Neuronal stem cell (in vitro differentiated cells): ENCODE data around the gene EXT2.

Source experiments
- DNase-seq: peaks from one replicate; pipeline ENCODE4 v3.0.0-alpha.2; 2013; ENCODE audit warnings: low spot score
- H2AFZ ChIP-seq: one replicate; pipeline ENCODE4 v1.6.1; 2013; ENCODE audit warnings: mild to moderate bottlenecking, low read length, inconsistent platforms
- H2AK5ac ChIP-seq: 2 replicates; pipeline ENCODE4 v1.6.1; 2013; ENCODE audit warnings: low read depth, mild to moderate bottlenecking, inconsistent platforms, low read length, moderate library complexity, mixed read lengths
- H2BK120ac ChIP-seq: 2 replicates; pipeline ENCODE4 v1.6.1; 2013; ENCODE audit warnings: low read depth, mild to moderate bottlenecking, inconsistent platforms, low read length, moderate library complexity, mixed read lengths
- H2BK12ac ChIP-seq: one replicate; pipeline ENCODE4 v1.6.1; 2013; ENCODE audit warnings: low read length, inconsistent platforms
- H2BK15ac ChIP-seq: 2 replicates; pipeline ENCODE4 v1.6.1; 2013; ENCODE audit warnings: mild to moderate bottlenecking, low read length, inconsistent platforms, mixed read lengths
- H2BK5ac ChIP-seq: one replicate; pipeline ENCODE4 v1.6.1; 2013; ENCODE audit warnings: inconsistent platforms, mild to moderate bottlenecking, low read length, moderate library complexity
- H3K14ac ChIP-seq: one replicate; pipeline ENCODE4 v1.6.1; 2013; ENCODE audit warnings: low read length, inconsistent platforms
- H3K18ac ChIP-seq: 2 replicates; pipeline ENCODE4 v1.6.1; 2013; ENCODE audit warnings: low read length, inconsistent platforms
- H3K23ac ChIP-seq: 2 replicates; pipeline ENCODE4 v1.6.1; 2013; ENCODE audit warnings: low read depth, mild to moderate bottlenecking, mixed read lengths, low read length, inconsistent platforms; ENCODE audit not compliant: poor library complexity
- H3K27ac ChIP-seq: replicated peaks from 3 replicates; pipeline ENCODE4 v1.5.1; 2013; ENCODE audit warnings: low read length, inconsistent platforms
- H3K27me3 ChIP-seq, 3 experiments: 2 replicates each; pipeline ENCODE4 v1.6.1; 2013; ENCODE audit warnings: low read length in 3 of 3, mild to moderate bottlenecking in 2 of 3, inconsistent platforms in 1 of 3, low read depth in 1 of 3, mixed read lengths in 1 of 3, moderate library complexity in 1 of 3; ENCODE audit not compliant: control insufficient read depth in 3 of 3, insufficient read depth in 3 of 3
- H3K36me3 ChIP-seq, 2 donors: replicated peaks in 1 of 2; 2 replicates each; pipeline ENCODE4 v1.6.1; 2013; ENCODE audit warnings: low read length in 2 of 2; ENCODE audit not compliant: control insufficient read depth in 2 of 2, insufficient read depth in 2 of 2
- H3K4ac ChIP-seq: 2 replicates; pipeline ENCODE4 v1.6.1; 2013; ENCODE audit warnings: inconsistent platforms, mild to moderate bottlenecking, low read length, moderate library complexity
- H3K4me1 ChIP-seq, 2 donors: 1 replicate in 1 of 2; 2 replicates in 1 of 2; pipeline ENCODE4 v1.6.1; 2013; ENCODE audit warnings: low read length in 2 of 2, low read depth in 1 of 2; ENCODE audit not compliant: control insufficient read depth in 2 of 2, insufficient read depth in 1 of 2
- H3K4me2 ChIP-seq: one replicate; pipeline ENCODE4 v1.6.1; 2013; ENCODE audit warnings: mild to moderate bottlenecking, low read length, inconsistent platforms; ENCODE audit not compliant: insufficient read depth, poor library complexity, severe bottlenecking
- H3K4me3 ChIP-seq, 2 donors: 2 replicates each; pipeline ENCODE4 v1.5.1; 2013; ENCODE audit warnings: low read length in 2 of 2, mild to moderate bottlenecking in 2 of 2, inconsistent platforms in 1 of 2, moderate library complexity in 1 of 2
- H3K79me1 ChIP-seq: one replicate; pipeline ENCODE4 v1.6.1; 2013; ENCODE audit warnings: low read depth, mild to moderate bottlenecking, inconsistent platforms, low read length, moderate library complexity
- H3K9ac ChIP-seq: one replicate; pipeline ENCODE4 v1.6.1; 2013; ENCODE audit warnings: mild to moderate bottlenecking, low read depth, low read length, inconsistent platforms; ENCODE audit not compliant: poor library complexity
- H3K9me3 ChIP-seq, 2 donors: replicated peaks in 1 of 2; 2 replicates each; pipeline versions ENCODE3 to v1.6.1; 2013; ENCODE audit warnings: low read length in 2 of 2, mild to moderate bottlenecking in 2 of 2, inconsistent platforms in 1 of 2, low read depth in 1 of 2, mixed read lengths in 1 of 2, moderate library complexity in 1 of 2; ENCODE audit not compliant: control insufficient read depth in 2 of 2, insufficient read depth in 1 of 2
- H4K8ac ChIP-seq: one replicate; pipeline ENCODE4 v1.6.1; 2013; ENCODE audit warnings: low read depth, mild to moderate bottlenecking, inconsistent platforms, low read length, moderate library complexity
- H4K91ac ChIP-seq: one replicate; pipeline ENCODE4 v1.6.1; 2013; ENCODE audit warnings: low read length, low read depth, mild to moderate bottlenecking, inconsistent platforms; ENCODE audit not compliant: poor library complexity
- WGBS, 2 donors: extraction: QIAGEN DNeasy Blood & Tissue Kit; methylation state at CpG; one replicate each; pipeline ENCODE4 v1.1.7; 2013; ENCODE audit warnings: missing lambda C conversion rate in 2 of 2, mixed read lengths in 1 of 2; ENCODE audit not compliant: insufficient read length in 2 of 2, insufficient replicate concordance in 1 of 2; ENCODE audit errors: extremely low coverage in 2 of 2; 5-methylcytosine and 5-hydroxymethylcytosine counted together

Gene EXT2

GRCh38 chr11:44177905-44178304, 82.4 kb downstream of the EXT2 start:
- Histone ChIP-seq H4K8ac (no peak overlapping the region), H3K4me2 (no peak overlapping the region), H3K4ac (no peak overlapping the region), H2BK5ac (no peak overlapping the region), H3K4me3 (no peak overlapping the region), H4K91ac (no peak overlapping the region), H3K79me1 (no peaks in the 10 kb centered on the region), H3K18ac (no peak overlapping the region), H3K27ac (no peak overlapping the region), H3K9ac (no peak overlapping the region), H3K14ac (no peak overlapping the region), H2AK5ac (no peak overlapping the region), H3K23ac (no peak overlapping the region), H2BK15ac (no peak overlapping the region), H3K9me3 (no peaks in the 10 kb centered on the region), H2BK12ac (no peak overlapping the region), H3K36me3 (peaks cover 0 to 2% of the 10 kb centered on the region in 2 donors), H3K27me3 (no peaks in the 10 kb centered on the region), H2AFZ (no peak overlapping the region), H2BK120ac (no peak overlapping the region), H3K4me1 (peaks cover 7 to 9% of the 10 kb centered on the region in 2 donors)
- WGBS, 2 donors = no CpG with 5 or more reads among the region's 1 CpG
- DNase-seq = no peak

DNA sequence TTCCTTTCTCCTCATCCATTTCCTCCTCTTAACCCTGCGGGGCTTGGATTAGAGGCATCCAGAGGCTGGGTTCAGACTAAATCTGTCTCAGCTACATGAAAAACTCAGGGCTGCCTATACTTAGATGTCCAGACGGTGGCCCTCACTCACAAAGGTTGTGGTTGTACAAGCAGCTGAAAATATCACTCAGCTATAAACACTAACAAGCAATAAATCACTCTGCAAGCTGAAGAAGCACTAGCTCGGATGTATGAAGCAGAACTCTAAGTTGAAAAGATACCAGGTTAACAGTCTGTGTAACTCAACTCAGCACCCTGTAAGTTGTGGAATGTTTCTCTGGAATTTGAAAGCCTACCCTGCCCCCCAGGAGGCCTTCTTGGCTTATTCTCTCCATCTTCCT, 82.9 kb downstream of the EXT2 start:
- Histone ChIP-seq H2BK15ac (no peak overlapping the region), H4K8ac (no peak overlapping the region), H4K91ac (no peak overlapping the region), H2BK120ac (no peak overlapping the region), H3K18ac (no peak overlapping the region), H3K14ac (no peak overlapping the region), H3K23ac (no peak overlapping the region), H3K79me1 (no peaks in the 10 kb centered on the region), H3K4me3 (no peak overlapping the region), H3K4ac (no peak overlapping the region), H3K27me3 (no peaks in the 10 kb centered on the region), H2AK5ac (no peak overlapping the region), H3K4me2 (no peak overlapping the region), H3K9me3 (no peaks in the 10 kb centered on the region), H2AFZ (no peak overlapping the region), H3K27ac (no peak overlapping the region), H3K9ac (no peak overlapping the region), H2BK12ac (no peak overlapping the region), H3K36me3 (peaks cover 0 to 2% of the 10 kb centered on the region in 2 donors), H3K4me1 (peaks cover 7 to 9% of the 10 kb centered on the region in 2 donors), H2BK5ac (no peak overlapping the region)
- no peak for DNase-seq
- whole genome bisulfite sequencing, 2 donors = no CpG with 5 or more reads among the region's 3 CpGs

GRCh38 chr11:44179173-44179572, 83.7 kb downstream of the EXT2 start:
- Histone ChIP-seq H3K4me1 (peaks cover 7 to 9% of the 10 kb centered on the region in 2 donors), H3K79me1 (no peaks in the 10 kb centered on the region), H3K4me2 (no peak overlapping the region), H4K91ac (no peak overlapping the region), H3K9me3 (no peaks in the 10 kb centered on the region), H2BK5ac (no peak overlapping the region), H3K18ac (no peak overlapping the region), H3K27ac (no peak overlapping the region), H3K36me3 (peaks cover 0 to 2% of the 10 kb centered on the region in 2 donors), H2AK5ac (no peak overlapping the region), H2BK12ac (no peak overlapping the region), H2BK120ac (no peak overlapping the region), H3K4ac (no peak overlapping the region), H3K4me3 (no peak overlapping the region), H4K8ac (no peak overlapping the region), H2BK15ac (no peak overlapping the region), H3K27me3 (no peaks in the 10 kb centered on the region), H3K23ac (no peak overlapping the region), H3K9ac (no peak overlapping the region), H2AFZ (no peak overlapping the region), H3K14ac (no peak overlapping the region)
- no peak for DNase-seq
- no CpG with 5 or more reads among the region's 4 CpGs for WGBS, 2 donors

GRCh38 chr11:44180107-44180506, 84.6 kb downstream of the EXT2 start:
- H2AK5ac ChIP-seq = no peak overlapping the region
- no peak overlapping the region for H3K18ac ChIP-seq
- no peaks in the 10 kb centered on the region for H3K79me1 ChIP-seq
- no peak overlapping the region for H4K91ac ChIP-seq
- no peak for DNase-seq
- H2BK5ac ChIP-seq = no peak overlapping the region
- H3K9me3 ChIP-seq = no peaks in the 10 kb centered on the region
- H2BK15ac ChIP-seq = no peak overlapping the region
- no peak overlapping the region for H2AFZ ChIP-seq
- no peaks in the 10 kb centered on the region for H3K27me3 ChIP-seq
- H2BK12ac ChIP-seq = no peak overlapping the region
- H3K4ac ChIP-seq = no peak overlapping the region
- H3K9ac ChIP-seq = no peak overlapping the region
- H3K4me1 ChIP-seq = peaks cover 7 to 9% of the 10 kb centered on the region in 2 donors
- no peak overlapping the region for H3K23ac ChIP-seq
- no peak overlapping the region for H3K4me3 ChIP-seq
- no CpG with 5 or more reads among the region's 2 CpGs for WGBS, 2 donors
- no peak overlapping the region for H4K8ac ChIP-seq
- no peak overlapping the region for H3K14ac ChIP-seq
- no peak overlapping the region for H3K27ac ChIP-seq
- H3K36me3 ChIP-seq = peaks cover 0 to 2% of the 10 kb centered on the region in 2 donors
- H2BK120ac ChIP-seq = no peak overlapping the region
- no peak overlapping the region for H3K4me2 ChIP-seq
